BLaER1 treated with 17β-estradiol and CSF1 and Interleukin-3, amounts not matched to agents 10 nM and 100 nM (cell line): Measurements from ENCODE around the gene ZBTB5.
"Not testable (repeated sequence)": the region's sequence is repeated elsewhere in the genome, so short reads cannot be mapped to it uniquely, and the experiment has no call there.

Experiments
- H3K27ac ChIP-seq, 11 experiments: shearing (Covaris generic); formaldehyde crosslinking; 2 replicates each; pipeline ENCODE4 v1.8.1; 2022
- H3K27me3 ChIP-seq, 11 experiments: shearing (Covaris generic); formaldehyde crosslinking; 2 replicates each; pipeline ENCODE4 v1.8.1; 2022
- H3K36me3 ChIP-seq, 11 experiments: shearing (Covaris generic); formaldehyde crosslinking; 2 replicates each; pipeline ENCODE4 v1.8.1; 2022
- H3K4me1 ChIP-seq, 10 experiments: shearing (Covaris generic); formaldehyde crosslinking; 2 replicates each; pipeline ENCODE4 v1.8.1; 2022
- H3K4me2 ChIP-seq, 11 experiments: shearing (Covaris generic); formaldehyde crosslinking; 2 replicates each; pipeline ENCODE4 v1.8.1; 2022
- H3K4me3 ChIP-seq, 10 experiments: shearing (Covaris generic); formaldehyde crosslinking; 2 replicates each; pipeline ENCODE4 v1.8.1; 2022
- H3K9ac ChIP-seq, 11 experiments: shearing (Covaris generic); formaldehyde crosslinking; 2 replicates each; pipeline ENCODE4 v1.8.1; 2022
- H3K9me3 ChIP-seq, 11 experiments: shearing (Covaris generic); formaldehyde crosslinking; replicated peaks in 1 of 11; 2 replicates each; pipeline ENCODE4 v1.8.1; 2022
- H4K20me1 ChIP-seq, 11 experiments: shearing (Covaris generic); formaldehyde crosslinking; 2 replicates each; pipeline ENCODE4 v1.8.1; 2022
- Cebpa-rat ChIP-seq, 11 experiments: shearing (Covaris generic); IDR thresholded peaks; 2 replicates each; pipeline ENCODE4 v1.8.1; 2022

ZBTB5 gene

DNA sequence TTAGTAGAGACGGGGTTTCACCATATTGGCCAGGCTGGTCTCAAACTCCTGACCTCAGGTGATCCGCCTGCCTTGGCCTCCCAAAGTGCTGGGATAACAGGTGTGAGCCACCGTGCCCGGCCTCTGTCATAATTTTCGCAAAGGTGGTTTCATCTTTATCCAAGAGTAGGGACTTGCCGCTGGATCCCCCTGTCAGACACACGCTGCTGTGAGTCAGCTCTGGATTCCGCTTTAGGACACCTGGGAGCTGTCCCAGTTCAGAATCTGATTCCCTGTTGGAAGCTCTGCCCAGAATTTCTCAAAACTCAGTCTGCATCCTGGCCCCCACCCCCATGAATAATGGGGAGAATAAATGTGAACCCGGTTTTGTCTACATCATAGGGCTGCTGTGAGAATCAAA, 60.7 kb downstream of the ZBTB5 start:
- no peaks in the 10 kb centered on the region for H4K20me1 ChIP-seq
- no peak overlapping the region for H3K4me3 ChIP-seq
- H3K4me1 ChIP-seq, result peaks cover 7 to 54% (median 34%) of the 10 kb centered on the region in 10 experiments; a peak in 18 of 20 replicates
- H3K9ac ChIP-seq, result no peak overlapping the region
- H3K4me2 ChIP-seq, result no peak overlapping the region
- H3K27ac ChIP-seq, result no peak overlapping the region
- H3K27me3 ChIP-seq, result peaks cover 0 to 5% (median 0%) of the 10 kb centered on the region in 11 experiments; a peak in 1 of 22 replicates
- no peaks in the 10 kb centered on the region for H3K36me3 ChIP-seq
- H3K9me3 ChIP-seq, result no peaks in the 10 kb centered on the region; a peak in 1 of 22 replicates
- no peak for TF ChIP-seq Cebpa-rat (IDR thresholded peaks at IDR 0.05)

DNA sequence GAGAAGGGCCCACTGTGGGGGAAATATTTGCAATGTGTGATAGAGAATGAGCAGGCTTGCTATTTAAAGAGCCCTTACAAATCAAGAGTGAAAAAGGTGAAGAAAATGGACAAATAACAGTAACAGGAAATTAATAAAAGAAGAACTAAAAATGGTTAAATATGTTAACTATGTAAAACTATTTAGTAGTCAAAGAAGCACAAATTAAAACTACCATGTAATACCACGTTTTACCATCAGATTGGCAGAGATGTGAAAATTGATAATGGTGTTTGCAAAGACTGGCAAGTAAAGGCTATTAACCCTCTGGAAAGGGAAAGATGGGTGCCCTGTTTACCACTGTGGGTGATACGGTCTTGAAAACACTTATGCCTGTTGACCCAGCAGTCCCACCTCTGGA, 65.9 kb downstream of the ZBTB5 start:
- H3K4me1 ChIP-seq, result peaks cover 0 to 31% (median 7%) of the 10 kb centered on the region in 10 experiments; a peak in 9 of 20 replicates
- H3K9me3 ChIP-seq, result no peaks in the 10 kb centered on the region; a peak in 1 of 22 replicates
- H4K20me1 ChIP-seq, result no peaks in the 10 kb centered on the region
- TF ChIP-seq Cebpa-rat (IDR thresholded peaks at IDR 0.05), result no peak
- H3K4me3 ChIP-seq, result no peak overlapping the region
- no peaks in the 10 kb centered on the region for H3K36me3 ChIP-seq
- no peak overlapping the region for H3K9ac ChIP-seq
- no peak overlapping the region for H3K4me2 ChIP-seq
- H3K27ac ChIP-seq, result no peak overlapping the region
- no peaks in the 10 kb centered on the region for H3K27me3 ChIP-seq

DNA sequence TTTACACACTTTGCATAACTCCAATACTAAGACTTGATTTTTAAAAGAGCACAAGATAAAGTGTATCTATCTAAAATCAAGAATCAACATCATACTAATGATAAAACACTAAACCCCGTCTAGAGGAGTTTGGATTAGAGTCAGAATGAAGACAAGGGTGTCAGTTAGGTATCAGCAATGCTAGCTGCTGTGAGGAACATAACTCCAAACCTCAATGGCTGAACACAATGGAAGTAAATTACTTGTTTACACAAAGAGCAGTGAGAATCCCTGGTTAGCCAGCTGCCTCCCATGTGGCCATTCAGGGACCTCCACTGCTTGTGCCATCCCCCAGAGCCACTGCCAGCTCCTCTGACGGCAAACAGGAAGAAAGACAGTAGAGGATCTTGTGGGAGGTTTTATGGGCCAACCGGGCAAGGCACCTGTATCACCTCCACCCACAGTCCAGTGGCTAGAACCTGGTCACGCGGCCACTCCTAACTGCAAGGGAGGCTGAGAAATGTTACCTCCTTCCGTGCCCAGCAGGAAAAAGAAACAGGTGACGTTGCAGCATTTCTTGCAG, 66.7 kb downstream of the ZBTB5 start:
- TF ChIP-seq Cebpa-rat (IDR thresholded peaks at IDR 0.05), result no peak
- H3K9me3 ChIP-seq, result no peaks in the 10 kb centered on the region
- H3K27me3 ChIP-seq, result no peaks in the 10 kb centered on the region
- no peak overlapping the region for H3K27ac ChIP-seq
- H4K20me1 ChIP-seq, result no peaks in the 10 kb centered on the region
- H3K4me2 ChIP-seq, result peak overlapping the region in 3 of 11 experiments; percentile 12 to 34 (median 24); a peak in 3 of 22 replicates
- H3K36me3 ChIP-seq, result no peaks in the 10 kb centered on the region
- no peak overlapping the region for H3K4me3 ChIP-seq
- peaks cover 0 to 31% (median 7%) of the 10 kb centered on the region in 10 experiments; a peak in 9 of 20 replicates for H3K4me1 ChIP-seq
- no peak overlapping the region for H3K9ac ChIP-seq

DNA sequence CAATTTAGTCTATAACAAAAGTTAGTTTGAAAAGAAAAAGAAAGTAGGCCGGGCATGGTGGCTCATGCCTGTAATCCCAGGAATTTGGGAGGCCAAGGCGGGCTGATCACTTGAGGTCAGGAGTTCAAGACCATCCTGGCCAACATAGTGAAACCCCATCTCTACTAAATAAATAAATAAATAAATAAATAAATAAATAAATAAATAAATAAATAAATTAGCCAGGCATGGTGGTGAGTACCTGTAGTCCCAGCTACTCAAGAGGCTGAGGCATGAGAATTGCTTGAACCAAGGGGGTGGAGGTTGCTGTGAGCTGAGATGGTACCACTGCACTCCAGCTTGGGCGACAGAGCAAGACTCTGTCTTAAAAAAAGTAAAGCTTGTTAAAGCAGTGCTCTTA, 67.3 kb downstream of the ZBTB5 start:
- not testable (repeated sequence) for H3K27ac ChIP-seq, H3K4me2 ChIP-seq, H3K9me3 ChIP-seq, H4K20me1 ChIP-seq, H3K4me3 ChIP-seq, H3K36me3 ChIP-seq, H3K27me3 ChIP-seq, H3K9ac ChIP-seq
- peaks cover 0 to 26% (median 4%) of the 10 kb centered on the region in 10 experiments; a peak in 9 of 20 replicates for H3K4me1 ChIP-seq

DNA sequence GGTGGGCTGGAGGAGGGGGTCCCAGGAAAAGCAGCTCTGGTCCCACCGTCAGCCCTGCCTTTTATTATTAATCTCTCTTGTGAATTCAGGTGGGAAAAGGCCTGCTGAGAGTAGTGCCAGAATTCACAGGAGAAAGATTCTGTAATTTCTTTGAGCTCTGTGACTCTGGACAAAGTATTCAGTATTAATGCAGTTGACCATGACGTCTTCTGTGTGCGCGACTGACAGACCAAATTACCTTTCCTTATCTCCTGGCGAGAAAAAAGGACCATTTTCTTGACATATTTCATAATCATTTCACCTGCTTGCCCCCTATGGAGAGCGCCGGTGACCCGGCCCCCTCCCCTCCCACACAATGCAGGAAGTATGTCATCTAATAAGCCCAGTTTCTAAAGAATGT, 69.6 kb downstream of the ZBTB5 start:
- no peaks in the 10 kb centered on the region for H3K36me3 ChIP-seq
- H3K9ac ChIP-seq, result no peak overlapping the region
- no peaks in the 10 kb centered on the region for H3K9me3 ChIP-seq
- H3K27me3 ChIP-seq, result no peaks in the 10 kb centered on the region
- no peak overlapping the region for H3K27ac ChIP-seq
- no peak for TF ChIP-seq Cebpa-rat (IDR thresholded peaks at IDR 0.05)
- no peak overlapping the region for H3K4me2 ChIP-seq
- peaks cover 0 to 20% (median 4%) of the 10 kb centered on the region in 10 experiments; a peak in 8 of 20 replicates for H3K4me1 ChIP-seq
- no peaks in the 10 kb centered on the region for H4K20me1 ChIP-seq
- no peak overlapping the region for H3K4me3 ChIP-seq

DNA sequence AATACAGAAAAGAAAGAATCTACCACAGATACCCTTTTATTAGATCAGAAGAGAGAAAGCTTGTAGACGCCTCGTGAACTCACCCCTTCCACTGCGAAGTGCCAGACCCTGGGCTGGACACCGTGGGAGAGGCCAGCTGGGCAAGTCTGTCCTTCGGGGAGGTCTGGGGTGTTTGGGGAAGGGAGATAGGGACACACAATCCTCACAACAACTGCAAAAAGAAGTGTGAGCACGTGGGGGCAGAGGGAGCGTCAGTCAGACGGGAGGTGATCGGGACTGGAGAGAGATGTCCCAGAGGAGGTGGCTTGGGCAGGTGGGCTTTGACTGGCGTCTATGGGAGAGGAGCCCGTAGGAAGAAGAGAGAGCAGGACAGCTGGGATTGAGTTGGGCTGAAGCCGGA, 70.0 kb downstream of the ZBTB5 start:
- Histone ChIP-seq H3K9me3 (no peaks in the 10 kb centered on the region), H3K4me1 (peaks cover 0 to 22% (median 6%) of the 10 kb centered on the region in 10 experiments; a peak in 8 of 20 replicates), H3K4me2 (no peak overlapping the region), H3K27me3 (no peaks in the 10 kb centered on the region), H3K27ac (no peak overlapping the region), H3K36me3 (no peaks in the 10 kb centered on the region), H3K4me3 (no peak overlapping the region), H4K20me1 (no peaks in the 10 kb centered on the region), H3K9ac (no peak overlapping the region)
- TF ChIP-seq Cebpa-rat (IDR thresholded peaks at IDR 0.05), result no peak

DNA sequence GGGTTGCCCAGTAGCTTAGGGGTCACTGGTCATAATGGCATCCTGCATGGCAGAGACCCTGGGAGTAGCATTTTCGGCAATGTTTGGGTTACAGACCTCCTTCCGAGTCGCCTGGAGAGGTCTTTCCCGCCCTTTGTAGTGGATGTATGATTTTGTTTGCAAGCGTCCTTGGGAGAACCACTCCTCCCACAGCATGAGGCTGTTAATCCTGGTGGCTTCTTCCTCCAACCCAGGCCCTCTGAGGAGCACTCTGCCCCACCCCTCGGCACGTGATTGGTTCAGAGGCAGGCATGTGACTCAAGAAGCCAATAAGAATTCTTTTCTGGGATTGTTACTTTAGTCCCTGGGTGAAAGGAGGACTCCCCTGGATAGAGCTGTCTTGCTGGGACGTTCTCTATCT, 73.0 kb downstream of the ZBTB5 start:
- Histone ChIP-seq H4K20me1 (no peaks in the 10 kb centered on the region), H3K9ac (no peak overlapping the region), H3K4me2 (no peak overlapping the region), H3K36me3 (no peaks in the 10 kb centered on the region), H3K27ac (no peak overlapping the region), H3K4me3 (no peak overlapping the region), H3K27me3 (no peaks in the 10 kb centered on the region), H3K4me1 (peaks cover 0 to 17% (median 9%) of the 10 kb centered on the region in 10 experiments; a peak in 13 of 20 replicates), H3K9me3 (no peaks in the 10 kb centered on the region)
- TF ChIP-seq Cebpa-rat (IDR thresholded peaks at IDR 0.05), result no peak

DNA sequence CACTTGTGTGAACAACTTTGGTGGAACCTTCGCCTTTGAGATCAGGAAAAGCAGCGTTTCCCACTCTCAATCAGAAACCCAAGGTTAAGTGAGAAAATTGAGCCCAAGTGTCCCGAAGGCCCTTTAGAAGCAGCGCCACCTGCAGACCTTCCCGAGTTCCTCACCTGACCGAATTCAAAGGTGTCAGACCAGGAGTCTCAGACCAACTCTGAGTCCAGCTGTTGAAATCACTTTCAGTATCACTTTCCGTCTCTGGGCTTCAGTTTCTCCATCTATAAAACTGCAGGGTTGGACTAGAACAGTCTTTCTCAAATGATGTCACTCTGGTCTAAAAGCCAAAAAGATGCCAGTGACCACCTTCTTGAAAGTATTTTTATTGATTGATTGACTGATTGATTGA, 74.5 kb downstream of the ZBTB5 start:
- TF ChIP-seq Cebpa-rat (IDR thresholded peaks at IDR 0.05), result no peak
- no peak overlapping the region for H3K9ac ChIP-seq
- H3K27me3 ChIP-seq, result no peaks in the 10 kb centered on the region
- peaks cover 0 to 24% (median 15%) of the 10 kb centered on the region in 10 experiments; a peak in 14 of 20 replicates for H3K4me1 ChIP-seq
- H3K9me3 ChIP-seq, result no peaks in the 10 kb centered on the region
- no peak overlapping the region for H3K4me3 ChIP-seq
- H3K4me2 ChIP-seq, result peak overlapping the region in 1 of 11 experiments; percentile 39; a peak in 2 of 22 replicates
- H3K27ac ChIP-seq, result no peak overlapping the region
- no peaks in the 10 kb centered on the region for H3K36me3 ChIP-seq
- H4K20me1 ChIP-seq, result no peaks in the 10 kb centered on the region
